ENCODE measurements around the gene TMEM181. TPM values are rescaled to one million over a fixed set of nuclear protein-coding genes. Genes with fewer than 3 reads are reported as not detected.
"Not testable (repeated sequence)": the region's sequence is repeated elsewhere in the genome, so short reads cannot be mapped to it uniquely, and the experiment has no call there.

TMEM181 gene
- total RNA-seq, 1 experiment from 2014 or later: 42.7 TPM

- DNase-seq (ENCODE audit: low read depth): peak; percentile 22
These were observed 100.5 kb downstream of the TMEM181 start for GRCh38 chr6:158660333-158660754.

GRCh38 chr6:158661156-158661685 lies 101.3 kb downstream of the TMEM181 start:
- DNase-seq (ENCODE audit: low read depth): no peak

- DNase-seq (ENCODE audit: low read depth): no peak
These were observed 102.7 kb downstream of the TMEM181 start for GRCh38 chr6:158662607-158662953.

- DNase-seq (ENCODE audit: low read depth): peak; percentile 45
These were observed 103.2 kb downstream of the TMEM181 start for GRCh38 chr6:158662954-158663624.

GRCh38 chr6:158663625-158664165 lies 103.8 kb downstream of the TMEM181 start:
- no peak for DNase-seq (ENCODE audit: low read depth)

GRCh38 chr6:158665332-158665731 lies 105.4 kb downstream of the TMEM181 start:
- no peak for DNase-seq (ENCODE audit: low read depth)

GRCh38 chr6:158666628-158667359 lies 106.9 kb downstream of the TMEM181 start:
- DNase-seq (ENCODE audit: low read depth): no peak

DNA sequence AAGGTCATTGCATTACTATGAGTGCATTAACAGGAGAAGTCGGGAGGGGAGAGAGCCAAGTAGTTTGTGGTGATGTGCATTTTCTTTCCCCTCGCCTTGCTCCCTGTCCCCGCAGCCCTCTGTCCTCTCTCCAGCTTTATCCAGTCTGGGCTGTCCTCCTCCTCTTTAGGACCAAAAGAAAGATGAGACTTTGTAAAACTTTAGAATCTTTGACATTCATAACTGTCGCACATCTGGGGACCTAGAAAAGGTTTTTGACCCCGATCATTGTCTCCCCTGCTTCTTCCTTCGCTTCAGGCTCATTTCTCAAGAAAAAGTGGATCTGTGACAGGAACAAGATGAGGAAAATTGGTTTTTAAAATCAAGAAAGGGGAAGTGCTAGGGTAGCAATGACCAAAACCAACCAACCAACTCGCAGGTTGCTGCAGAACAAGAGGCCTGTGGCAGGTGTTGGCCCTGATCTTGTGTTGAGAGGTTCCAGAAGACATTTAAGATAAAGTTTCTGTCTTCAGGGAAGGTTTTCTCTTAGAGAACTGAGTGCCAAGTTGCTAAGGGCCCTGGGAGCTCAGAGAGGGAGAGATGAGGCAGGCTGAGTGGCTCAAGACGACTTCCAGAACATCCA lies 107.6 kb downstream of the TMEM181 start:
- DNase-seq (ENCODE audit: low read depth): no peak

DNA sequence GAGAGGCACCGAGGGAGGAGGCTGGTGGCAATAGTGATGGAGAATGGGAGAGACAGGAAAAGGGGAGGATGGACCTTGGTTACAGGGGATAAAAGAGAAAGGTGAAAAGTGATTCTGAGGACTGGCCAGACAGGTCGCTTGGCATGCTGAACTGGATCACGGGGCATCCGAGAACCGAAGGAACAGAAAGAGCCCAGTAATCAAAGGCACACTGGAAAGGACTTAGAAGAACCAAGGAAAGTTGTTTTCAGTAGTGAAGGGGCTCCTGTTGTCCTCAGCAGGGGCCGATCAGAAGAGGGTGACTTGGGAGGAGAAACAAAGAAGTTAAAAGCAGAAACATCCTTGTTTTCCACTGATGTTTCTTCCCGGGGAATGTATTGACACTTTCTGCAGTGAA lies 108.8 kb downstream of the TMEM181 start:
- no peak for DNase-seq (ENCODE audit: low read depth)

DNA sequence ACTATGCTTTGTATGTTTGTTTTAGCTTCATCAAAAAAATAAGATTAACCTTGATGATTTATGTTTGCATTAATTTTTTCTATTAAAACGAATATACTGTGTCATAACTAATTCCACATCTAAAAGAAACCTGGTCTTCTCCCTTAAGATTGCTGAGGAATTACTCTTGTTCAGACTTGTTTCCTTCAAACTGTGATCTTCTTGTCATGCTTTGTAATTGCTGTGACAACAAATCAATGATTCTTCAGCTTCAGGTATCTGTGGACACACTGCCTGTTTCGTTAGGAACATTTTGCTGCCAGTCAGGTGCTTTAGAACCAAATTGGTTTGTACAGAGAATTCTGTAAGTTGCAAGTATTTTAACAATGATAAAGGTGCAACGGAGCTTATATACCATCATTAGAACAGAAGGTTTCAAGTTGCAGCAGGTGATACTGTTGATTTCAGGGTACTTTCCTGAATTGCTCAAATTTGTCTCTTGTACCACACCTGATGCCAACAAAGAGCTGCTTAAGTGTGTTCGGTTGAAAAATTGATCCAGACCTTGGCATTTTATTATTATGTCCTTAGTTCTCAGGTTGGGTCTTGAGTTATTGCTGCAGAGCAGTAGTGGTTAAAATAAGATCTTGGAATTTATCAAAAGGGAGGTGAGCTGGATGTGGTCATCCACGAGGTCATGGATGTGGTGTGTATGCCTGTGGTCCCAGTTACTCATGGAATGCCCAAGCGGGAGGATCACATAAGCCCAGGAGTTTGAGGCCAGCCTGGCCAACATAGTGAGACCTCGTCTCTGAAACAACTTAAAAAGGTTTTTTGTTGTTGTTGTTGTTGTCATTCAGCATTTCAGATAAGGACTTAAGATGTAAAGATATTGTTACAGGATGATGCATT lies 109.5 kb downstream of the TMEM181 start:
- peak; percentile 76 for DNase-seq (ENCODE audit: low read depth)

DNA sequence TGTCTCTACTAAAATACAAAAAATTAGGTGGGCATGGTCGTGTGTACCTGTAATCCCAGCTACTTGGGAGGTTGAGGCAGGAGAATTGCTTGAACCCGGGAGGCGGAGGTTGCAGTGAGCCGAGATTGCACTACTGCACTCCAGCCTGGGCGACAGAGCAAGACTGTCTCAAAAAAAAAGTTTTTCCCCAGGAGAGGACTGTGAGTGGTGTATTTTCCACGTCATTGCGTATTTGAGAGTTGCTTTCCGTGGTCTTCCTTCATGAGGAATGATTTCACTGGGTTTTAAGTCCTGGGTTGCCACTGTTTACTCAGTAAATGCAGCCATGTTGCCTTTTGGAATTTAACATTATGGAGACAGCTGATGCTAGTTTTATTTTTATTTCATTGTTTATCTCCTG lies 112.2 kb downstream of the TMEM181 start:
- DNase-seq (ENCODE audit: low read depth): not testable (repeated sequence)

GRCh38 chr6:158672726-158673125 lies 112.8 kb downstream of the TMEM181 start:
- no peak for DNase-seq (ENCODE audit: low read depth)

DNA sequence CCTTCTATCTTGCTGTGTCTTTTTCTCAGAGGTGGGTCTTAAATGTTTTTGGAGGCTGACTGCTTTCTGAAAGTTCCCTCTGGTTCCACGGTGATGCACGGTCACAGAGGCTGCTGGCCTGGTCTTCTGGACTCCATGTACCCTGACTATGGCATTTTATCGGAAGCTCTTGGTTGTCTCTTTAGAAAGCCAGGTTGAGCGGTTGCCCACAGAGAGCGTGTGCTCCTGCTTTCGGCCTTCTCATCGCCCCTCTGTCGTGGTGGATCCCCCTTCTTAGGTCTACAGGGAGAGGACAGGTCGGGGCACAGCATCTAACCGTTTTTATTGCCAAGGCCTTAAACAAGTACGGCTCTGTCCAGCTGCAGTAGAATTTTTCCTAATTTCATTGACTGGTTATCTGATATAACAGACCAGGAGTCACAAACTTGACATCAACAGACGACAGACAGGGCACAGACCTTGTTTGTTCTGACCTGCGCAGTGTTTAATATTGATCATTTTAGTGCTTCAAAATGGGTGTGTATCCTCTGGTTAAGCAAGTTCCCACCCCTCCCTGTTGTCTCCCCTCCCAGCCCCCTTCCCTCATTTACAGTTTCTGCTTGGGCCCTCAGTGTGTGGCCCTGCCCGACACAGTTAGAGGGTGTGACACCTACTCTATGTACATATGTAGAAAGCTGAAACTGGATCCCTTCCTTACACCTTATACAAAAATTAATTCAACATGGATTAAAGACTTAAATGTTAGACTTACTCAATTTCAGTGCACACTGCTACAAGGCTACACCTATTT lies 114.6 kb downstream of the TMEM181 start:
- DNase-seq (ENCODE audit: low read depth): no peak

DNA sequence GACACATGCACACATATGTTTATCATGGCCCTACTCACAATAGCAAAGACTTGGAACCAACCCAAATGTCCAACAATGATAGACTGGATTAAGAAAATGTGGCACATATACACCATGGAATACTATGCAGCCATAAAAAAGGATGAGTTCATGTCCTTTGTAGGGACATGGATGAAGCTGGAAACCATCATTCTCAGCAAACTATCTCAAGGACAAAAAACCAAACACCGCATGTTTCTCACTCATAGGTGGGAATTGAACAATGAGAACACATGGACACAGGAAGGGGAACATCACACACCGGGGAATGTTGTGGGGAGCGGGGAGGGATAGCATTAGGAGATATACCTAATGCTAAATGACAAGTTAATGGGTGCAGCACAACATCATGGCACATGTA lies 117.2 kb downstream of the TMEM181 start:
- DNase-seq (ENCODE audit: low read depth): not testable (repeated sequence)

DNA sequence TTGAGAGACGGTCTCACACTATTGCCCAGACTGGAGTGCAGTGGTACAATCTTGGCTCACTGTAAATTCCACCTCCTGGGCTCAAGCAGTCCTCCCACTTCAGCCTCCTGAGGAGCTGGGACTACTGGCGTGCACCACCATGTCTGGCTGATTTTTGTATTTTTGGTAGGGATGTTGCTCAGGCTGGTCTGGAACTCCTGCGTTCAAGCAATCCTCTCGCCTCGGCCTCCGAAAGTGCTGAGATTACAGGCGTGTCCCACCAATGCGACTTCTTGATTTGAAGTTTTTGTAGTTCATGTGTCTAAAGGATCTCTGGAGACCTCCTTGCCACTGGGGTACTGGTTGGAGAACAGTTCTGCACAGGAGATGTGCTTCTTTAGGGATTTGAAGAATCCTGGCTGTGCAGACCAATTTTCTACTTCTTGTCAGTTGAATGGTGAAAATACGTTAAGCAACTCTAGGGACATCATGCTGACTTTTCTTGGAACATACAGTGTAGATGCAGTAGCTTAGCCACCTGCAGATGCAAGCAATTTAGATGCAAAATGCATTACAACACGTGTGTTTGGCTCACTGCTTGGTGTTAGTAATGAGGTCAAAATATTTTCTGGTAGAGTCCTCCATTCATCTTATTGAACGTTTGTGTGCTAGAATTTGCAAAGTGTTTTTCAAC lies 118.2 kb downstream of the TMEM181 start:
- DNase-seq (ENCODE audit: low read depth): no peak

- DNase-seq (ENCODE audit: low read depth): no peak
These were observed 120.1 kb downstream of the TMEM181 start for GRCh38 chr6:158680015-158680414.

DNA sequence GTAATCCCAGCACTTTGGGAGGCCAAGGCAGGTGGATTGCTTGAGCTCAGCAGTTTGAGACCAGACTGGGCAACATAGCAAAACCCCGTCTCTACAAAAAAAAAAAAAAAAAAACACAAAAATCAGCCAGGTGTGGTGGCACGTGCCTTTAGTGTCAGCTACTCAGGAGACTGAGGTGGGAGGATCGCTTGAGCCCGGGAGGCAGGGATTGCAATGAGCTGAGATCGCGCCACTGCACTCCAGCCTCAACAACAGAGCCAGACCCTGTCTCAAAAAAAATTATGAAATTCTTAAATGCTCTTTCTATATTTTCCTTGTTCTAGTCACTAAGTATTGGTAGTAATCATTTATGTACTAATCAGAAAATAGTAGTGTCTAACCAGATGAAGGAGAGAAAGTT lies 120.6 kb downstream of the TMEM181 start:
- DNase-seq (ENCODE audit: low read depth): no peak

- DNase-seq (ENCODE audit: low read depth): no peak
These were observed 124.4 kb downstream of the TMEM181 start for GRCh38 chr6:158684311-158684710.

GRCh38 chr6:158684745-158685324 lies 124.9 kb downstream of the TMEM181 start:
- DNase-seq (ENCODE audit: low read depth): no peak
